Peyer's patch (tissue), 4 donors: ENCODE results near the gene RNF222. TPM values are rescaled to one million over a fixed set of nuclear protein-coding genes. Genes with fewer than 3 reads are reported as not detected.
A peak's percentile ranks its signal among the peaks of the same experiment; 100 is the strongest.

ENCODE experiments used
- DNase-seq, 3 donors: peaks; one replicate each; pipeline ENCODE4 v3.0.0-alpha.2; 2017 to 2019
- H3K27ac ChIP-seq, 4 donors: fragments of 200-600 bp; sonication (generic); one replicate each; pipeline ENCODE4 v1.5.1; 2016 to 2019
- H3K27me3 ChIP-seq, 2 donors: fragments of 200-600 bp; sonication (generic); one replicate each; pipeline ENCODE4 v1.5.1; 2019
- H3K36me3 ChIP-seq, 3 donors: fragments of 200-600 bp; sonication (generic); one replicate each; pipeline ENCODE4 v1.5.1; 2016 to 2019
- H3K4me1 ChIP-seq, 4 donors: fragments of 200-600 bp; sonication (generic); one replicate each; pipeline ENCODE4 v1.5.1; 2016 to 2019
- H3K4me3 ChIP-seq, 4 donors: fragments of 200-600 bp; sonication (generic); 1 replicate in 3 of 4; 2 replicates in 1 of 4; pipeline ENCODE4 v1.5.1; 2016 to 2019; ENCODE audit warnings: mild to moderate bottlenecking in 1 of 4
- H3K9me3 ChIP-seq, 4 donors: fragments of 200-600 bp; sonication (generic); one replicate each; pipeline ENCODE4 v1.5.1; 2016 to 2019; ENCODE audit warnings: mild to moderate bottlenecking in 1 of 4
- CTCF ChIP-seq, 6 experiments: fragments of 450-650 bp in 4 of 6; fragments of 200-600 bp in 2 of 6; sonication (generic) in 1 of 6; IDR thresholded peaks; one replicate each; pipeline ENCODE4 v1.5.1; 2017 to 2019; ENCODE audit warnings: antibody characterized with exemption in 6 of 6, mild to moderate bottlenecking in 3 of 6, moderate library complexity in 1 of 6
- POLR2A ChIP-seq, 2 donors: fragments of 450-650 bp; IDR thresholded peaks; one replicate each; pipeline ENCODE4 v1.5.1; 2017; ENCODE audit warnings: antibody characterized with exemption in 2 of 2, mild to moderate bottlenecking in 2 of 2, moderate library complexity in 2 of 2
- total RNA-seq, 4 donors: library from RNA; depleted of rRNA; stranded (reverse); fragments of >200 nt; gene quantifications; one replicate each; pipeline ENCODE4 v1.1.0, GENCODE V29; 2016

RNF222 gene
- total RNA-seq, 4 donors from 2014 or later: not detected

- H3K4me3 ChIP-seq: no peak overlapping the region
- no peaks in the 10 kb centered on the region for H3K9me3 ChIP-seq
- TF ChIP-seq POLR2A (IDR thresholded peaks at IDR 0.05) (no peak), CTCF (IDR thresholded peaks at IDR 0.05) (no peak)
- no peak overlapping the region for H3K27ac ChIP-seq
- peaks cover 0 to 27% (median 0%) of the 10 kb centered on the region in 3 donors for H3K36me3 ChIP-seq
- H3K4me1 ChIP-seq: peaks cover 0 to 5% (median 3%) of the 10 kb centered on the region in 4 donors
- no peak for DNase-seq
- no peaks in the 10 kb centered on the region for H3K27me3 ChIP-seq
Measured at GRCh38 chr17:8439681-8440080, 42.1 kb upstream of the RNF222 start.

GRCh38 chr17:8438441-8438840 is 40.8 kb upstream of the RNF222 start:
- TF ChIP-seq POLR2A (IDR thresholded peaks at IDR 0.05): no peak
- TF ChIP-seq CTCF (IDR thresholded peaks at IDR 0.05): no peak
- Histone ChIP-seq H3K9me3 (no peaks in the 10 kb centered on the region), H3K27me3 (no peaks in the 10 kb centered on the region), H3K27ac (no peak overlapping the region), H3K4me3 (no peak overlapping the region), H3K36me3 (peaks cover 0 to 16% (median 0%) of the 10 kb centered on the region in 3 donors), H3K4me1 (peaks cover 0 to 5% (median 2%) of the 10 kb centered on the region in 4 donors)
- no peak for DNase-seq

- Histone ChIP-seq H3K4me3 (peak overlapping the region; percentile 65 to 96 (median 82)), H3K27me3 (no peaks in the 10 kb centered on the region), H3K9me3 (no peaks in the 10 kb centered on the region), H3K27ac (peak overlapping the region; percentile 93 to 100 (median 98)), H3K36me3 (peaks cover 0 to 16% (median 0%) of the 10 kb centered on the region in 3 donors), H3K4me1 (peaks cover 0 to 5% (median 2%) of the 10 kb centered on the region in 4 donors)
- no peak for DNase-seq
- TF ChIP-seq CTCF (IDR thresholded peaks at IDR 0.05) (no peak), POLR2A (IDR thresholded peaks at IDR 0.05) (no peak)
Measured at GRCh38 chr17:8436844-8437171, 39.2 kb upstream of the RNF222 start.

DNA sequence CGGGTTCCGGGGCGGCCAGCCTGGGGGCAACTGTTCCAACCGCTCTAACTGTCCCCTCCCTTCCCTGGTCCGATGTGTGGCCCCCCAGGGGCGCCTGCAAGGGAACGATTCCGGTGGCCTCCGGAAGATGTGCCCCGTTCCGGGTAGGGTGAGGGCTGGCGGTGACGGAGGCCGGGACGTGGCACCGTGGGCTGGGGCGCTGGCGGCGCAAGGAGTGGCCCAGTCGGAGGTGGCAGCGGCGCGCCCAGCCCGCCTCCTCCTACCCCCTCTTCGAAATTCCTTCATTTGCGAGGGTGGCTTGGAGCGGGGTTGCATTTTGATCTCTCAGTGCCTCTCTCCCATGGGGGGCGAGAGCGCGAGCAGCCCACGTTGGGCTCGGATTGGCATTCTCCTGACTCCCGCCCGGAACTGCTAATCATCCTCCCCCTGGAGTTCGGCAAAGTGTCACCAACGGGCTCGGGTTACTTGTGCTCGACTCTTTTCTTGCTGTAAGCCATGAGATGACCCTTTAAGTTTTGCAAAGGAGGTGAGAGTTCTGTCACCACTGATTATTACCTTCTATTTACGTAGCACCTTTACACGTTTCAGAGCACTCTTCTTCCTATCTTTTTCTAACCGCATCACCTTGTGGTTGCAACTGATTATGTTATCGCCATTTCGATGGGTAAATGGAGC is 38.7 kb upstream of the RNF222 start:
- no peaks in the 10 kb centered on the region for H3K9me3 ChIP-seq
- peak overlapping the region; percentile 65 to 96 (median 82) for H3K4me3 ChIP-seq
- H3K4me1 ChIP-seq: peaks cover 0 to 5% (median 2%) of the 10 kb centered on the region in 4 donors
- TF ChIP-seq CTCF (IDR thresholded peaks at IDR 0.05): peak in 3 of 6 experiments; percentile 21 to 52 (median 43)
- no peak for TF ChIP-seq POLR2A (IDR thresholded peaks at IDR 0.05)
- H3K36me3 ChIP-seq: peaks cover 0 to 16% (median 0%) of the 10 kb centered on the region in 3 donors
- peak overlapping the region; percentile 93 to 100 (median 98) for H3K27ac ChIP-seq
- DNase-seq: peak; percentile 42 to 85 (median 76)
- no peaks in the 10 kb centered on the region for H3K27me3 ChIP-seq

DNA sequence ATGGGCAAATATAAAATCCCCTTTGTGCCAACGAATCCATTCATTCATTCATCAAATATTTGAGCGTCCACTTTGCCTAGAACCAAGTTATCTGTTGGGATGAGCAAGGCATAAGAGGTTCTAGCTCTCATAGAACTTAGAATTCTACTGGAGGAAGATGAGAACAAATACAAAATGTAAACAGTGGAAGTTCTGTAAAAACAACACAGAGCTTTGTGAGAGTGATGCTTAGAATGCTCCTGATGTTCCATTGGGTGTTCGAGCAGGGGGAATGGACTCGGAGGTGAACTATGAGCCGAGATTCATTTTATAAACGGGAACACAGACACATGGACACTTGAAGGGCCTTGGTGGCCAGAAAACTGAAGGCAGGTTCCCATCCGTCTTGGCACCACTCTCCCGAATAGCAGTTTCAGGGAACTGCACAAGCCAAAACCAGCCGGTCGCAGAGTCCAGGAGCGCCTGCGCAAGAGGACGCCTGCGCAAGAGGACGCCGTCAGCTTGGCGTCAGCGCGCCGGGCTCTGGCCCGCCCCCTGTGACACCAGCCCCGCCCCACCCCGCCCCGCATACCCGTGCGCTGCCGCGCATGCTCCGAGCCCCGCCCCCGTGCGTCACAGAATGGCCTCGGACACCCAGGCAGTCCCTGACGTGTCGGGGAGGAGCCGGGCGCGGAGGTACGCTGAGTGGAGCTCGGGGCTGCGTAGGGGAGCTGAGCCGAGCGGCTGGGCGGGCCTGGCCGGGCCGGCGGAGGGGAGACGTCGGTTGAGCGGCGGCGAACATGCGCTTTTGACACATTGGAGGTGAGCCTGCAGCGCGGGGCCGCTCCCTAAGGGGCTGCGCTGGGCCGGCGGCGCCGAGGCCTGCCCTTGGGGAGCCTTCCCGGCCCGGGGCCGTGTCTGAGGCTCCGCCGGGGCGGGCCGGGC is 37.9 kb upstream of the RNF222 start, which contains the start of gene NDEL1:
Gene NDEL1, plus strand, starts transcription at position 640 of the 924 bp plus-strand sequence. CDS start 8,388 bp downstream, outside the sequence.
- DNase-seq: peak; percentile 99 to 100 (median 100)
- Histone ChIP-seq H3K36me3 (peaks cover 0 to 16% (median 0%) of the 10 kb centered on the region in 3 donors), H3K4me1 (peaks cover 0 to 5% (median 2%) of the 10 kb centered on the region in 4 donors), H3K27me3 (no peaks in the 10 kb centered on the region), H3K4me3 (peak within 1 kb of the TSS; percentile 65 to 96 (median 82)), H3K27ac (peak within 1 kb of the TSS; percentile 93 to 100 (median 98)), H3K9me3 (no peaks in the 10 kb centered on the region)
- TF ChIP-seq POLR2A (IDR thresholded peaks at IDR 0.05) (peak; percentile 99 to 100), CTCF (IDR thresholded peaks at IDR 0.05) (no peak)
